Upper lobe of right lung (tissue), 1 donor: ENCODE results near the gene NAT16. TPM values are rescaled to one million over a fixed set of nuclear protein-coding genes. Genes with fewer than 3 reads are reported as not detected.

Experiments
- ATAC-seq: fragments of 200-7000 bp; cut with Tn5 transposase; one replicate; pipeline ENCODE4 v1.9.1; 2020; ENCODE audit warnings: mild to moderate bottlenecking, moderate library complexity
- DNase-seq: peaks from one replicate; pipeline ENCODE4 v3.0.0-alpha.2; 2020
- H3K27ac ChIP-seq: fragments of 200-600 bp; one replicate; pipeline ENCODE4 v1.8.0; 2022
- H3K27me3 ChIP-seq: fragments of 200-600 bp; one replicate; pipeline ENCODE4 v1.8.0; 2022; ENCODE audit warnings: mild to moderate bottlenecking
- H3K36me3 ChIP-seq: fragments of 200-600 bp; one replicate; pipeline ENCODE4 v1.8.0; 2022
- H3K4me1 ChIP-seq: fragments of 200-600 bp; one replicate; pipeline ENCODE4 v1.8.0; 2022
- H3K4me3 ChIP-seq: fragments of 200-600 bp; one replicate; pipeline ENCODE4 v1.8.0; 2022; ENCODE audit warnings: mild to moderate bottlenecking
- H3K9me3 ChIP-seq: fragments of 200-600 bp; one replicate; pipeline ENCODE4 v1.8.0; 2022
- CTCF ChIP-seq: fragments of 200-600 bp; IDR thresholded peaks from one replicate; pipeline ENCODE4 v1.8.0; 2022; ENCODE audit warnings: antibody characterized with exemption
- intact Hi-C: fragments of 100-400 bp; cut with DNase I; formaldehyde crosslinking; loops from one replicate; pipeline ENCODE4 v1.11.0; 2022
- total RNA-seq: library from RNA; stranded (reverse); fragmentation: NEBNext Ultra II Directional; extraction: Animal tissue kit (Norgen Biotek cat#: 25700); gene quantifications from one replicate; pipeline ENCODE4 v1.2.1, GENCODE V29; 2021
- donor health status: DM: no; HTN: yes; CAD: no; lungs with severe emphysema.

The NAT16 gene
- total RNA-seq, 1 donor from 2014 or later: not detected

DNA sequence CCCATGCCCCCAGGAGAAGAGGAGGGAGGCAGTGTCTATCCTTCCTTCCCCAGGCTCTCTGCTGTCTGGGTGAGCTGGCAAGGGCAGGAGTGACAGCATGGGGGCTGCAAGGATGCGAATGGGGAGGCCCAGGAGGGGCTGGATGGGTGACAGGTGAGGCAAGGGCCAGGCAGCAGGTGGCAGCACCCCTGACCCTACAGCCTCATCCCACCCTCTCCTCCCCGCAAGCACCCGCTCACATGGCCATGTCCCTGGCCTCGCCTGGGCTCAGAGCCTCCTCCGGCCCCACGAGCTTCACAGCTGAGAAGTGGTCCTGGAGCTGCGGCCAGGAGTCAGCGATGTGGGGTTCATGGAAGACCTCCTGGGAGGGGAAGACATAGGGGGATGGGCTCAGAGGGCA lies 31.9 kb upstream of the NAT16 start:
- Histone ChIP-seq H3K27me3 (no peaks in the 10 kb centered on the region), H3K36me3 (peaks cover 72% of the 10 kb centered on the region), H3K4me1 (peaks cover 9% of the 10 kb centered on the region), H3K27ac (no peak overlapping the region), H3K9me3 (no peaks in the 10 kb centered on the region), H3K4me3 (no peak overlapping the region)
- no peak for ATAC-seq
- no peak for DNase-seq
- intact Hi-C loops: no loop called here
- no peak for TF ChIP-seq CTCF

- H3K27ac ChIP-seq: no peak overlapping the region
- H3K4me3 ChIP-seq: no peak overlapping the region
- peaks cover 72% of the 10 kb centered on the region for H3K36me3 ChIP-seq
- TF ChIP-seq CTCF: no peak
- ATAC-seq (no peak), DNase-seq (no peak)
- H3K4me1 ChIP-seq: peaks cover 8% of the 10 kb centered on the region
- intact Hi-C loops: no loop called here
- H3K27me3 ChIP-seq: no peaks in the 10 kb centered on the region
- H3K9me3 ChIP-seq: no peaks in the 10 kb centered on the region
Measured at GRCh38 chr7:101211501-101211900, 31.4 kb upstream of the NAT16 start.

GRCh38 chr7:101210143-101210542 lies 30.1 kb upstream of the NAT16 start:
- no peaks in the 10 kb centered on the region for H3K27me3 ChIP-seq
- intact Hi-C loops: no loop called here
- no peaks in the 10 kb centered on the region for H3K9me3 ChIP-seq
- no peak overlapping the region for H3K4me3 ChIP-seq
- no peak for TF ChIP-seq CTCF
- H3K27ac ChIP-seq: no peak overlapping the region
- peaks cover 71% of the 10 kb centered on the region for H3K36me3 ChIP-seq
- DNase-seq (no peak), ATAC-seq (no peak)
- H3K4me1 ChIP-seq: no peaks in the 10 kb centered on the region

DNA sequence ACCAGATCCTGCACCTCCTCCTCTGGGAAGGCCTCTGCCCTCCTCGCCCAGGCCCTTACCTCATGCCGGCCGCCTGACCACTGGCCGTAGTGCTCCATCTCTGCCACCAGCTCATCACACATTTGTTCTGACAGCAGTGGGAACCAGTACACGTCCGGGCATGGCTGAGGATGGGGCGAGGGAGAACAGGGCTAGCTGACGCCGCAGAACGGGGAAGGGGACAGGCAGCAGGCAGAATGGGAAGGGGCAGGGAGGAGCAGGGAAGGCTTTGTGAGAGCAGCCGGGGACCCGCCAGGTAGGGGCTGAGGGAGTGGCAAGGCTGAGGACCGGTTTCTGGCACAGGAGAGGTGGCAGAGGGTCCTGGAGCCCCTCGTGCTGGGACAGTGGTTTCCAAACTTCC lies 28.7 kb upstream of the NAT16 start:
- intact Hi-C loops: no loop called here
- DNase-seq: no peak
- H3K4me3 ChIP-seq: no peak overlapping the region
- TF ChIP-seq CTCF: no peak
- peaks cover 58% of the 10 kb centered on the region for H3K36me3 ChIP-seq
- H3K27ac ChIP-seq: no peak overlapping the region
- H3K4me1 ChIP-seq: no peaks in the 10 kb centered on the region
- no peaks in the 10 kb centered on the region for H3K27me3 ChIP-seq
- no peak for ATAC-seq
- no peaks in the 10 kb centered on the region for H3K9me3 ChIP-seq

GRCh38 chr7:101207459-101207858 lies 27.4 kb upstream of the NAT16 start:
- ATAC-seq (no peak), DNase-seq (no peak)
- H3K4me3 ChIP-seq: no peak overlapping the region
- intact Hi-C loops: no loop called here
- no peaks in the 10 kb centered on the region for H3K9me3 ChIP-seq
- H3K4me1 ChIP-seq: no peaks in the 10 kb centered on the region
- H3K27ac ChIP-seq: no peak overlapping the region
- peaks cover 10% of the 10 kb centered on the region for H3K27me3 ChIP-seq
- peaks cover 47% of the 10 kb centered on the region for H3K36me3 ChIP-seq
- TF ChIP-seq CTCF: no peak

DNA sequence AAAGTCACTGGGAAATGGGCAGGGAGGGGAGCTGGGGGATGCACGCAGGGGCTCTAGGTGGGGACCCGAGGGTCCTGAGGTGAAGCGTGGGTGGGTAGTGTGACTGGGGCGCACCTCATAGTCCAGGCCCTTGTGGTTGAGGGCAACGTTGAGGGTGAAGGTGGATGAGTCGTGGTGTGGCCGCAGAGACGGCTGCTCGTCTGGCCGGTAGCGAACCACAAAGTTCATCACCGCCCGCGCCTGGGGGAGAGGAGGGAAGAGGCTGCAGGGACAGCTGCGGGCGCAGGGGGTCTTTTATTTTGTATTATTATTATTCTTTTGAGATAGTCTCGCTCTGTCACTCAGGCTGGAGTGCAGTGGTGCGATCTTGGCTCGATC lies 26.6 kb upstream of the NAT16 start:
- ATAC-seq: no peak
- Histone ChIP-seq H3K36me3 (peaks cover 42% of the 10 kb centered on the region), H3K4me1 (peaks cover 6% of the 10 kb centered on the region), H3K27ac (no peak overlapping the region), H3K4me3 (no peak overlapping the region), H3K27me3 (peaks cover 18% of the 10 kb centered on the region), H3K9me3 (no peaks in the 10 kb centered on the region)
- intact Hi-C loops: no loop called here
- DNase-seq: no peak
- TF ChIP-seq CTCF: no peak
